PC-9 (cell line): Measurements from ENCODE around the gene CALN1. TPM values are rescaled to one million over a fixed set of nuclear protein-coding genes. Genes with fewer than 3 reads are reported as not detected.
"Not testable (repeated sequence)": the region's sequence is repeated elsewhere in the genome, so short reads cannot be mapped to it uniquely, and the experiment has no call there.

ENCODE experiments used
- Bru-seq: library from RNA; stranded (reverse); fragments of 400-500 nt; gene quantifications from one replicate; lab custom pipeline; 2021; lab: Mats Ljungman, UMichigan
- BruChase-seq, 2 experiments: library from RNA; stranded (reverse); fragments of 400-500 nt; gene quantifications; one replicate each; lab custom pipeline; 2021; lab: Mats Ljungman, UMichigan
- BruUV-seq: library from RNA; stranded (reverse); fragments of 400-500 nt; replicated peaks from 2 replicates; lab custom pipeline; 2021; lab: Mats Ljungman, UMichigan
- CTCF ChIA-PET: fragments of 300-600 bp; sonication (Branson Sonifier 250); formaldehyde crosslinking; loops from one replicate; lab custom pipeline; 2022; ENCODE audit warnings: antibody characterized with exemption; lab: Charles Lee
- POLR2A ChIA-PET: fragments of 300-600 bp; sonication (Branson Sonifier 250); formaldehyde crosslinking; loops from one replicate; lab custom pipeline; 2022; ENCODE audit warnings: antibody characterized with exemption; ENCODE audit not compliant: unreplicated experiment; lab: Charles Lee
- DNase-seq, 2 experiments: peaks; one replicate each; pipeline versions ENCODE4 v3.0.0 to v3.0.0-alpha.2; 2015 to 2022; ENCODE audit warnings: mixed read lengths in 1 of 2
- H2AFZ ChIP-seq: fragments of 200-600 bp; sonication (generic); 2 replicates; pipeline ENCODE4 v1.8.1; 2017; ENCODE audit warnings: antibody characterized with exemption
- H3F3A ChIP-seq: fragments of 200-600 bp; sonication (generic); 2 replicates; pipeline ENCODE4 v1.8.1; 2017; ENCODE audit warnings: antibody characterized with exemption, mild to moderate bottlenecking, low read depth; ENCODE audit not compliant: insufficient read depth
- H3K27ac ChIP-seq: fragments of 200-600 bp; sonication (generic); 2 replicates; pipeline ENCODE4 v1.6.1; 2016; ENCODE audit warnings: mixed run types
- H3K27me3 ChIP-seq: fragments of 200-600 bp; sonication (generic); 2 replicates; pipeline ENCODE4 v1.6.1; 2016; ENCODE audit warnings: low read depth, mixed run types; ENCODE audit not compliant: insufficient read depth
- H3K36me3 ChIP-seq: fragments of 200-600 bp; sonication (generic); 2 replicates; pipeline ENCODE4 v1.6.1; 2016; ENCODE audit warnings: low read depth, mixed run types
- H3K4me1 ChIP-seq: fragments of 200-600 bp; sonication (generic); replicated peaks from 2 replicates; pipeline ENCODE4 v1.6.1; 2016; ENCODE audit warnings: mixed run types; ENCODE audit not compliant: insufficient read depth
- H3K4me2 ChIP-seq: fragments of 200-600 bp; sonication (generic); 2 replicates; pipeline ENCODE4 v1.6.1; 2017; ENCODE audit warnings: mixed run types
- H3K4me3 ChIP-seq: fragments of 200-600 bp; sonication (generic); 2 replicates; pipeline ENCODE4 v1.6.1; 2016; ENCODE audit warnings: mixed run types
- H3K79me2 ChIP-seq: fragments of 200-600 bp; sonication (generic); 2 replicates; pipeline ENCODE4 v1.6.1; 2017; ENCODE audit warnings: low read depth, mixed run types
- H3K9me2 ChIP-seq: fragments of 200-600 bp; sonication (generic); 2 replicates; pipeline ENCODE4 v1.8.1; 2017; ENCODE audit warnings: mild to moderate bottlenecking; ENCODE audit not compliant: insufficient read depth
- H3K9me3 ChIP-seq: fragments of 200-600 bp; sonication (generic); 2 replicates; pipeline ENCODE4 v1.8.1; 2016; ENCODE audit warnings: low read depth; ENCODE audit not compliant: insufficient read depth
- H4K20me1 ChIP-seq: fragments of 200-600 bp; sonication (generic); 2 replicates; pipeline ENCODE4 v1.8.1; 2017; ENCODE audit not compliant: insufficient read depth
- EZH2 ChIP-seq: fragments of 200-600 bp; sonication (generic); IDR thresholded peaks from 2 replicates; pipeline ENCODE4 v1.8.0; 2017; ENCODE audit warnings: antibody characterized with exemption, low read depth
- intact Hi-C: fragments of 100-400 bp; cut with micrococcal nuclease; formaldehyde crosslinking; loops from one replicate; pipeline ENCODE4 v1.10.0; 2022; ENCODE audit not compliant: unreplicated experiment
- long read RNA-seq: library from polyadenylated mRNA; stranded (forward); transcript quantifications from one replicate; pipeline ENCODE4 v2.0.0, GENCODE V29; 2022
- total RNA-seq: library from RNA; stranded (reverse); gene quantifications from 2 replicates; pipeline ENCODE4 v1.2.3, GENCODE V29; 2021
- TF ChIP-seq, protein P1 (sequence below): fragments of 200-600 bp; sonication (generic); conservative IDR thresholded peaks from 2 replicates; pipeline ENCODE4 v1.6.1; 2017; ENCODE audit warnings: mixed run types, antibody characterized with exemption, mild to moderate bottlenecking, moderate library complexity

Gene CALN1
- total RNA-seq (not detected in 2 replicates), Bru-seq, nascent RNA (percentile 4 among the genes with signal in this experiment), BruChase-seq, experiment 1, labeled RNA remaining after a 2-hour chase (percentile 10 among the genes with signal in this experiment), BruChase-seq, experiment 2, labeled RNA remaining after a 6-hour chase (percentile 3 among the genes with signal in this experiment)
- long read RNA-seq = 0 reads

DNA sequence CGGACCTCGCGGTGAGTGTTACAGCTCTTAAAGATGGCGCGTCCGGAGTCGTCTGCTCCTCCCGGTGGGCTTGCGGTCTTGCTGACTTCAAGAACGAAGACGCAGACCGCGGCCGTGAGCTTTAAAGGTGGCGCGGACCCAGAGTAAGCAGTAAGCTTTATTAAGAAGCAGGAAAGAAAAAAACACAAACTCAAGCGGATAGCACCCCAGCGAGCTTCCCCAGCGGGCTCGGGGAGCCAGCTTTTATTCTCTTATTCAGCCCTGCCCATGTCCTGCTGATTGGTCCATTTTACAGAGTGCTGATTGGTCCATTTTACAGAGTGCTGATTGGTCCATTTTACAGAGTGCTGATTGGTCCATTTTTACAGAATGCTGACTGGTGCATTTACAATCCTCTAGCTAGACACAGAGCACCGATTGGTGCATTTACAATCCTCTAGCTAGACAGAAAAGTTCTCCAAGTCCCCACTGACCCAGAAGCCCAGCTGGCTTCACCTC lies at the start of gene CALN1:
Gene CALN1, minus strand, starts transcription at position 218 of the 498 bp plus-strand sequence.
- H3K36me3 ChIP-seq, H3K4me3 ChIP-seq, H4K20me1 ChIP-seq, intact Hi-C loops, H3K4me1 ChIP-seq, H2AFZ ChIP-seq, H3K4me2 ChIP-seq, H3K9me2 ChIP-seq, H3K79me2 ChIP-seq, CTCF ChIA-PET, BruUV-seq, H3K27ac ChIP-seq, DNase-seq, H3F3A ChIP-seq, H3K9me3 ChIP-seq, POLR2A ChIA-PET: not testable (repeated sequence)
- peaks cover 14% of the 10 kb centered on the region; the same call in 1 of the 2 replicates for H3K27me3 ChIP-seq

DNA sequence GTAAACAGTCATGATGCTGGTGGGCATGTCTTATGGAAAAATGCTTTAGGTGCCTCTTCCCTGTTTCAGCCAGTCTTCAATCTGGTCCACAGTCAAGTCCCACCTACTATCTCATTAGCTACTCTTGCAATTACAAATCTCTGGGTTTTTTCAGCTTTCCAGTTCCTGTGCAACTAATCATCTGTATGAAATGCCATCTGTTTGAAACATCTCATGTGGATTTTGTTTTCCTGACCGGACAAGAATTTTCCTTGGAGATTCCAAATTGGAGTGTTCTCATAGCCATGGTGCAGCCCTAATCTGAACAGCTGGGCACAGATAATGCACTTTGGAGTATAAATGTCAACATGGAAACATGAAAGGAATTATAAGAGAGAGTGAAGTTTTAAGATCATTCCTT lies 41.3 kb upstream of the CALN1 start:
- Histone ChIP-seq H3K9me2 (no peaks in the 10 kb centered on the region), H2AFZ (no peak overlapping the region), H3K27me3 (peaks cover 16% of the 10 kb centered on the region), H3K4me2 (no peak overlapping the region), H3K36me3 (no peaks in the 10 kb centered on the region), H4K20me1 (no peaks in the 10 kb centered on the region), H3K9me3 (no peaks in the 10 kb centered on the region), H3K4me1 (no peaks in the 10 kb centered on the region), H3F3A (no peaks in the 10 kb centered on the region), H3K27ac (no peak overlapping the region), H3K4me3 (no peak overlapping the region), H3K79me2 (no peaks in the 10 kb centered on the region)
- no TSS peak for BruUV-seq
- intact Hi-C loops = no loop called here
- no peak for DNase-seq
- ChIA-PET CTCF (no interaction called here), POLR2A (no interaction called here)
- TF ChIP-seq EZH2 = no peak
- TF ChIP-seq, protein P1, sequence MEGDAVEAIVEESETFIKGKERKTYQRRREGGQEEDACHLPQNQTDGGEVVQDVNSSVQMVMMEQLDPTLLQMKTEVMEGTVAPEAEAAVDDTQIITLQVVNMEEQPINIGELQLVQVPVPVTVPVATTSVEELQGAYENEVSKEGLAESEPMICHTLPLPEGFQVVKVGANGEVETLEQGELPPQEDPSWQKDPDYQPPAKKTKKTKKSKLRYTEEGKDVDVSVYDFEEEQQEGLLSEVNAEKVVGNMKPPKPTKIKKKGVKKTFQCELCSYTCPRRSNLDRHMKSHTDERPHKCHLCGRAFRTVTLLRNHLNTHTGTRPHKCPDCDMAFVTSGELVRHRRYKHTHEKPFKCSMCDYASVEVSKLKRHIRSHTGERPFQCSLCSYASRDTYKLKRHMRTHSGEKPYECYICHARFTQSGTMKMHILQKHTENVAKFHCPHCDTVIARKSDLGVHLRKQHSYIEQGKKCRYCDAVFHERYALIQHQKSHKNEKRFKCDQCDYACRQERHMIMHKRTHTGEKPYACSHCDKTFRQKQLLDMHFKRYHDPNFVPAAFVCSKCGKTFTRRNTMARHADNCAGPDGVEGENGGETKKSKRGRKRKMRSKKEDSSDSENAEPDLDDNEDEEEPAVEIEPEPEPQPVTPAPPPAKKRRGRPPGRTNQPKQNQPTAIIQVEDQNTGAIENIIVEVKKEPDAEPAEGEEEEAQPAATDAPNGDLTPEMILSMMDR = no peak

GRCh38 chr7:72447465-72448204 lies 35.5 kb upstream of the CALN1 start:
- Histone ChIP-seq H2AFZ (no peak overlapping the region), H4K20me1 (no peaks in the 10 kb centered on the region), H3K4me1 (no peaks in the 10 kb centered on the region), H3K27ac (no peak overlapping the region), H3K9me3 (no peaks in the 10 kb centered on the region), H3K27me3 (peaks cover 73% of the 10 kb centered on the region), H3K4me2 (no peak overlapping the region), H3F3A (no peaks in the 10 kb centered on the region), H3K4me3 (no peak overlapping the region), H3K9me2 (no peaks in the 10 kb centered on the region), H3K79me2 (no peaks in the 10 kb centered on the region), H3K36me3 (no peaks in the 10 kb centered on the region)
- no peak for DNase-seq
- BruUV-seq = no TSS peak
- intact Hi-C loops = no loop called here
- ChIA-PET POLR2A (no interaction called here), CTCF (no interaction called here)
- TF ChIP-seq, protein P1 = no peak
- no peak for TF ChIP-seq EZH2
